HG03103 (cell line): ENCODE data around the gene CYP27A1.
"Not testable (repeated sequence)": the region's sequence is repeated elsewhere in the genome, so short reads cannot be mapped to it uniquely, and the experiment has no call there.

Source experiments
- ATAC-seq: cut with Tn5 transposase; IDR thresholded peaks from one replicate; pipeline ENCODE4 v1.9.1; 2021; ENCODE audit warnings: low read depth; ENCODE audit not compliant: unreplicated experiment

CYP27A1 gene

DNA sequence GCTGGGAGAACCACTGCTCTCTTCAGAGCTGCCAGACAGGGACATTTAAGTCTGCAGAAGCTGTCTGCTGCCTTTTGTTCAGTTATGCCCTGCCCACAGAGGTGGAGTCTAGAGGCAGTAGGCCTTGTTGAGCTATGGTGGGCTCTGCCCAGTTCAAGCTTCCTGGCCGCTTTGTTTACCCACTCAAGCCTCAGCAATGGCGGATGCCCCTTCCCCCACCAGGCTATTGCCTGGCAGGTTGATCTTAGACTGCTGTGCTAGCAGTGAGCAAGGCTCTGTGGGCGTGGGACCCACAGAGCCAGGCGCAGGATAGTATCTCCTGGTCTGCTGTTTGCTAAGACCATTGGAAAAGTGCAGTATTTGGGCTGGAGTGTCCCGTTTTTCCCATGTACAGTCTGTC is 9.2 kb upstream of the CYP27A1 start:
- ATAC-seq: not testable (repeated sequence)

GRCh38 chr2:218773881-218774280 is 8.1 kb upstream of the CYP27A1 start:
- no peak for ATAC-seq

- no peak for ATAC-seq
Observed at GRCh38 chr2:218776488-218776887, 5.5 kb upstream of the CYP27A1 start.

DNA sequence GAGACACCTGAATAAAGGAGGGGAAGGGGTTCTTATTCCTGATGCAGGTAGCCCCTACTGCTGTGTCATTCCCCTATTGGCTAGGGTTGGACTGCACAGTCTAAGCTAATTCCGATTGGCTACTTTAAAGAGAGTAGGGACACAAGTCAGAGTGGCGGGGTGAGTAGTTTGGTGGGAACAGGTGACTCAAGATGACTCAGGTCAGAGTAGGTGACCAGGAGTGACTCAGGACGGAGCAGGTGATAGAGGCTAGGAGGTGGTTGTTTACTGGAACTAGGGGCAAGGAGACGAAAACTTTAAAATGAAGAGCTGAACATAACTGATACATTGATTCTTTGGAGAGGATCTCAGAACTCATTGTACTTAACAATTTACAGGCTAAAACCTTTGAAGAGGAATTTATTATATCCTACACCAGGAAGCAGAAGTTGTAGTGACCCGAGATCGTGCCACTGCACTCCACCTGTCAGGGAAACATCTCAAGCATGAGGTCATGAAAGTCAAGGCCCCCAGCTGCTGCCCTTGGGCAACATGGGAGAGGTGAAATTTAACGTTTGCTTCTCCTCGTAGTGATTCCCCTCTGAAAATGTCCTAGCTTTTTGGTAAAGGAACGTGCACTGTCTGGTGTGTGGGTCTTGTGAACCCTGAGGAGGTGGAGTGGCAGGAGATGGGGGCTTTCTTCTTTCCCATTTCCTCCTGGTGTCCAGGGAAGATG is 4.5 kb upstream of the CYP27A1 start:
- ATAC-seq: no peak

DNA sequence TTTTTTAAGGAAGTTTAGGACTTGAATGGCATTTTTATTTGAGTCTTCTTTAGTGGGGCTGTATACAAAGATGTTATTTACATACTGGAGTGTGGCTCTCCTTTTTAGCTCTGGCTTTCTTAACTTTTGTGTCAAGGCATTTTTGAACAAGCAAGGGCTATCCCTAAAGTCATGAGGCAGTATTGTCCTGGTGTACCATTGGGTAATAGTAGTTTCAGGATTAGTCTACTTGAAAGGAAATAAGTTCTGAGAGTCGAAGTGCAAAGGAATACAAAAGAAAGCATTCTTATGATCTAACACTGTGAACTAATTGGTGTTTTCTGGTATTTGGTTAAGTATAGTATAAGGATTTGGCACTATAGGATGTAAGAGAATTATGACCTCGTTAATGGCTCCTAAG is 1.9 kb upstream of the CYP27A1 start:
- no peak for ATAC-seq

- ATAC-seq: no peak
Observed at GRCh38 chr2:218780851-218781690, 876 bp upstream of the CYP27A1 start.

DNA sequence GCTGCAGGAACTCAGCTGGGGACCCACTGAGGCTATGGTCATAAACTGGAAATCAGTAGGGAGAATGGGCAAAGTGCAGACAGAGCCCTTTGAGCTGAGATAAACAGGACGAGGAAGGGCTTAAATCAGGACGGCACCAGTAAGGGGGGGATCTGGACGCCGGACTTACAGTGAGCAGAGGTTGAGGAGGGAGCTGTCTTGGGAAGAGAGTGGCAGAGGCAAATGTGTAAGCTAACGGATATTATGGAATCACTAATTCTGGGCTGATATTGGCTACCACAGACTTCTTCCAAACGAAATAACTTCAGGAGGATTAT is 539 bp downstream of the CYP27A1 start:
- ATAC-seq: no peak

DNA sequence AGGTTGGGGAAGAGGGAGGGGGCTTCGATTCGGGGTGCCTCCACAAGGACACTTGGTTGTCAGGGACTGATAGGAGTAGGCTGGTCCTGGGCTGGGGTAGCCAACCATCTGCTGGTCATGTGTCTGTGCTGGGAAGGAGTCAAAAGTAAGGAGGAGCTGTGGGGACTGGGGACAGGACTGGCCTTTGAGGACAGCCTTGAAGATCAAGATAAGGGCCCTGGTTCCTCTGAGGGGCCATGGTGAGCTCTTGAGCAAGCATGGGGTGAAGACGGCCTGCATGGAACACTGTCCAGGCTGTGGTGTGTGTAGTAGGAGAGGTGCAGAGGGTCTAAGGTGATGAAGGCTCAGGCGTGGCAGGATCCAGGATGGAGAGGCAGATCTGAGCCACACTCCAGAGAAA is 1.7 kb downstream of the CYP27A1 start:
- ATAC-seq: no peak

DNA sequence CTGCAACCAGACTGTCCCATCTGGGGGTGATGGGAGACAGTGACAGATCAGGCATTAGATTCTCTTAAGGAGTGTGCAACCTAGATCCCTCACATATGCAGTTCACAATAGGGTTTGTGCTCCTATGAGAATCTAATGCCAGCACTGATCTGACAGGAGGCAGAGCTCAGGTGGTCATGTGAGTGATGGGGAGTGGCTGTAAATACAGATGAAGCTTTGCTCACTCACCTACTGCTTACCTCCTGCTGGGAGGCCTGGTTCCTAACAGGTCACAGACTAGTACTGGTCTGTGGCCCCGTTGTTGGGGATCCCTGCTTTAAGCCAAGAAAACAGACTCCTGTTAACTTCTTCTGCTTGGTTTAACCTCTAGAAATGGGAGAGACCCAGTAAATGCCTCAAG is 3.2 kb downstream of the CYP27A1 start:
- ATAC-seq: no peak

DNA sequence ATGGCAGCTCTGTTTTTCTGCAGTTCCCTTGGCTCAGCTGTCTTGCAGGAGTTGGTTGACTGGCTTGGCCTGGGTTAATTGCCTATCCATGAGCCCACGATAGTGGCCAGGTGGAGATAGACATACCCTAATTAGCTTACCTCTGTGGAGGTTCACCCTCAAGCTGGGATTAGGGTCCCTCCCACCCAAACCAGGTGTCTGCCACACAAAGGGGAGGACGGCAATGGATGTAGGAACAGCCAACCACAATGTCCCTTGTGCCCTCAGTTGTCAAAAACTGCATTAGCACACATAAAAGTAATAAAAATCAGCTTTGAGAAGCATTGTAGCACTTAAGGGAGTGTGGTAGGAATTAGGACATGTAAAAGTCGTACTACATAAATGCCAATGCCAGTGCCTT is 4.2 kb downstream of the CYP27A1 start:
- no peak for ATAC-seq

DNA sequence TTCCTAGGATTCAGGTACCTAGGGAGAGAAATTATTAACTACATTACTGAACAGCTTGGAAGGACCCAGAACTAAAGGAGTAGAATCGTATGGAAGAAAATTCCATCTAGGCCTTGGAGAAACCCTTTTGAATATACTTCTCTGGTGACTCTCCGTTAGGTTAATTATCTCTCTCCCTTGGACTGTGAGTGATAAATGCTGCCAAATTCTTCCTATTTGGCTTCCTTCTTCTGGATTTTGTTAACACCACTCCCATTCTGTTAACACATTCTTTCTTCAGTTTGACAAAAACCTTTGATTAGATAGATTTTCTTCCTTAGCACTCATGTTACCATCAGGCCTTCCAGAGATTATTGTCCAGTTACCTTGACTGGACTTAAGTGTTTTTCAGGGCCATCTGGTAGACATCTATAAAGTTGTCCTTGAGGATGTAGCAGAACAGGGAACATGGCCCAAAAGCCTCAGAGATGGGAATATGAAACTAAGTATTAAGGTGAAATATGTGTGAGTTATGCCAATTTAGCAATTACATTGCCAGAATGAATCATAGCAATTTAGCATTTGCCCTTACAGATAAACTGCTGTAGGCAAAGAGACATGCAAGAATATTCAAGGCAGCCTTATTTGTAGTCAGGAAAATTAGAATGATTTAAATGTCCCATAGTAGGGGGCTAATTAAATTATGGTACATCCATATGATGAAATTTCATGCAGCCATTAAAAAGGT is 6.7 kb downstream of the CYP27A1 start:
- ATAC-seq: no peak

DNA sequence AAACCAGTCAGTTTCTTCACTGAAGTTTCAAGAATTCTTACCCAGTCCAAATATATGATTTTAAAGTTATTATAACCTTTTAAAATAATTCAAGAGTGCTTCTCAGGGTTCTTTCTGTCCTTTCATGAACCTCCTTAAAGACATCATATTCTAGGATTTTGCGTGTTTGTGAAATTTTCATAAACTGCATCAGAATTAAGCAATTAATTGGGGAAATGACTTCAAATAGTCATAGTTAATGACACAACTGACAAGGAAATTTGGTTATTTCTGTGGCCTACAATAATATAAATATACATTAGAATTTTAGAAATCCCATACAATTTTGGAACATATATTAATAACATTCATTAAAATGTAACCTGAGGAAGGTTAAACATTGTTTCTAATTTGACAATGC is 10.5 kb downstream of the CYP27A1 start:
- no peak for ATAC-seq

DNA sequence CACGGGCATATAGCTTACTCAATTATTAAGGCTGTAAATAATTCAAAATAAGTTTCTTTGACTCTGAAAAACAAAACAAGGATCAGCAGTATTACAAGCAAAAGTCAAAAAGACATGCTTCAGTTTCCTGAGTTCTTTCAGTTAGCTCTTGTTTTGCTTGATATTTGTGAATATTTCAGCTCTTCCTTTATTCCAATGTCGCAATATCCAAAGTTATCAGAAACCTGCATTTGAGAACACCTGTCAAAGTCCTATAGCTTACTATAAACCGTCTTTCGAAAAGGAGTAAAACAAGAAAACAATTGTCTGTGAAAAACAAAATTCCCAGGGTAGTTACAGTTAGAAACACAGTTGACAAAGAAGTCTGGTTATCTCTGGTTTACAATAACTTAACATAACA is 14.7 kb downstream of the CYP27A1 start:
- ATAC-seq: no peak

GRCh38 chr2:218798767-218799504 is 17.0 kb downstream of the CYP27A1 start:
- no peak for ATAC-seq

GRCh38 chr2:218799990-218800389 is 18.0 kb downstream of the CYP27A1 start:
- ATAC-seq: no peak

GRCh38 chr2:218802386-218802994 is 20.5 kb downstream of the CYP27A1 start:
- no peak for ATAC-seq

DNA sequence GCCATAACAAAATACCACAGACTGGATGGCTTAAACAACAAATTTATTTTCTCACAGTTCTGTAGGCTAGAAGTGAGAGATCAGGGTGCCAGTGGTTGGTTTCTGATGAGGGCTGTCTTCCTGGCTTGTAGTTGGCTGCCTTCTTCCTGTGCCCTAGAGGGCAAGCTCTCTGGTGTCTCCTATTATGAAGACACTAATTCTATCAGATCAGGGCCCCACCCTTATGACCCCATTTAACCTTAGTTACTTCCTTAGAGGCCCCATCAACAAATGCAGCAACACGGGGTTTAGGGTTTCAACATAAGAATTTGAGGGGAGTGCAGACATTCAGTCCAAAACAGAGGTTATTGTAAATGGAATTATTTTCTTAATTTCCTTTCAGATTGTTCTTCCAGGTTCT is 22.9 kb downstream of the CYP27A1 start:
- ATAC-seq: no peak

DNA sequence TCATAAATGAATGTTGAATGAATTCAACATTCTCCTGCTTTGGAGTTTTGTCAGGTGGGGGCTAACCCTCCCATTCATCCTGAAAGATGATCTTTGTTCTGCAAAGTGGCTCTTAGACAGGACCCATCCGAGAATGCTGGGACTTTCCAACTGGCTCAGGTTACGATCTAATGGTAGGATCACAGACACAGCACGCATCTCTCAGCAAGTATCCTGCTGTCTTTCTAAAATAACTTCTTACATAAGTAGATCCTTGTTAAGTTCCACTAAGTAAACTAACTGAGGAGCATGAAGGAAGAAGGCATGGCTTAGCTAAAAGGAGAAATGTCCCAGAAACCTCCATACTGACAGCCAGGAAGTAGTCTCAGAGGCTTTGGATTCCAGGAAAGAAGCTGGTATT is 23.7 kb downstream of the CYP27A1 start:
- no peak for ATAC-seq

- ATAC-seq: no peak
Observed at GRCh38 chr2:218806346-218806978, 24.5 kb downstream of the CYP27A1 start.

GRCh38 chr2:218807626-218808025 is 25.7 kb downstream of the CYP27A1 start:
- no peak for ATAC-seq
